Activated CD8-positive, alpha-beta memory T cell treated with anti-CD3 and anti-CD28 coated beads, Interleukin-2, amount 50 U/mL, for 4 hours (primary cell): ENCODE measurements around the gene ZNF552.

Experiments used
- DNase-seq: peaks from one replicate; pipeline ENCODE4 v3.0.0-alpha.2; 2020

ZNF552 gene

GRCh38 chr19:57771417-57771816 lies 43.3 kb downstream of the ZNF552 start:
- DNase-seq: no peak

DNA sequence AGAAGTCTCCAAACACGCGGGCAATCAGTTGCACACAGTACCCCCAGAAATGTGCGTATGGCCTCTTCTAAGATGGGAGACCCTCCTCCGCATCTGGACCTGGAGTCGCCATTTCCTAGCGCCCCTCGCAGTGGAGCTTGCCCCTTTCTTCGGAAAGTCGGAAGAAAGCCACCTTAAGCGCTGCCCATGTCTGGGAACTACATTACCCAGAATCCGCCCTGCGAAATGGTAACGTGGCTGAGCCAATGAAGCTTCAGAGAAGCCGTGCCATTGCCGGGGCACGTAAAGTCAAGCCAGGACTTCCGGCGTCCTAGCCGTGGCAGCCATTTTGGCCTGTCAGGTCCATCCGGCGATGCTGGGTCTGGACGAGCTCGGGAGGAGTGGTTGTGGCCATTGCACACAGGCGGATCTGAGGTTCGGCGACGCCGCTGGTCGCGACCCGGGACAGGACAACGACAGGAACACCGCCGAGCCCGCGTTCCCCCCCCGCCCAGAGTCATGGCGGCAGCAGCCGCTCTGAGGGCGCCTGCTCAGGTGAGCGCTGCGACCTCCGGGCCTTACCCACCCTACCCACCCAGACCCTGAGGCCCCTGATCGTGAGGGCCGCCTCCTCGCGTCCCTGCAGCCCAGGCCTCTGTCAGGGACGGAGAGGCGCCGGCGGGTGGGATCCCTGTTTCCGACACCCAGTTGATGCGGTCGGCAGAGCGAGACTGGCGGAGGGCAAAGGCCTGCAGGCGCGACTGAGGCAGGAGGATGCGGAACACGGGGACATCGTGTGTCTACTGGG lies 45.2 kb downstream of the ZNF552 start, which contains the start of gene ZNF586:
TSS of gene ZNF586 (plus strand) at position 332 of the 787 bp plus-strand sequence. CDS start at position 499, 167 bp downstream.
- DNase-seq: peak; percentile 78

GRCh38 chr19:57759096-57759495 lies 55.6 kb downstream of the ZNF552 start:
- no peak for DNase-seq

- DNase-seq: no peak
Observed at GRCh38 chr19:57757941-57758340, 56.8 kb downstream of the ZNF552 start.
